Neutrophil (primary cell): ENCODE data around the gene SUN1.

Experiments
- H3K27ac ChIP-seq: fragments of 200-600 bp; sonication (generic); 2 replicates; pipeline ENCODE4 v1.5.1; 2016; ENCODE audit warnings: mild to moderate bottlenecking, moderate library complexity
- H3K27me3 ChIP-seq: fragments of 200-600 bp; sonication (generic); 2 replicates; pipeline ENCODE4 v1.6.0; 2016; ENCODE audit warnings: mild to moderate bottlenecking
- H3K36me3 ChIP-seq: fragments of 200-600 bp; sonication (generic); 2 replicates; pipeline ENCODE4 v1.5.1; 2017
- H3K4me1 ChIP-seq, 2 experiments: fragments of 200-600 bp in 1 of 2; sonication (generic) in 1 of 2; 1 replicate in 1 of 2; 2 replicates in 1 of 2; pipeline versions ENCODE4 v1.5.1 to v1.6.1; 2013 to 2016; ENCODE audit warnings: low read depth in 1 of 2, low read length in 1 of 2, mild to moderate bottlenecking in 1 of 2, moderate library complexity in 1 of 2; ENCODE audit not compliant: control insufficient read depth in 1 of 2, insufficient read depth in 1 of 2
- H3K4me3 ChIP-seq, 2 experiments: fragments of 200-600 bp in 1 of 2; sonication (generic) in 1 of 2; 1 replicate in 1 of 2; 2 replicates in 1 of 2; pipeline ENCODE4 v1.5.1; 2013 to 2016; ENCODE audit warnings: low read depth in 1 of 2, low read length in 1 of 2, mild to moderate bottlenecking in 1 of 2, moderate library complexity in 1 of 2
- H3K9me3 ChIP-seq: fragments of 200-600 bp; sonication (generic); 2 replicates; pipeline ENCODE4 v1.5.1; 2016
- CTCF ChIP-seq: fragments of 200-600 bp; sonication (generic); IDR thresholded peaks from 2 replicates; pipeline ENCODE4 v1.5.1; 2016; ENCODE audit warnings: antibody characterized with exemption

SUN1 gene

GRCh38 chr7:816751-817671, 15.3 kb upstream of the SUN1 start:
- no peak overlapping the region for H3K27ac ChIP-seq
- peak overlapping the region; percentile 41 to 50 for H3K4me3 ChIP-seq
- no peaks in the 10 kb centered on the region for H3K36me3 ChIP-seq
- H3K9me3 ChIP-seq, result no peaks in the 10 kb centered on the region
- no peak for TF ChIP-seq CTCF
- peaks cover 18 to 29% of the 10 kb centered on the region in 2 experiments for H3K4me1 ChIP-seq
- peaks cover 98% of the 10 kb centered on the region for H3K27me3 ChIP-seq

- H3K36me3 ChIP-seq, result no peaks in the 10 kb centered on the region
- peaks cover 13 to 24% of the 10 kb centered on the region in 2 experiments for H3K4me1 ChIP-seq
- H3K4me3 ChIP-seq, result no peak overlapping the region
- peaks cover 98% of the 10 kb centered on the region for H3K27me3 ChIP-seq
- no peak for TF ChIP-seq CTCF
- no peak overlapping the region for H3K27ac ChIP-seq
- no peaks in the 10 kb centered on the region for H3K9me3 ChIP-seq
Observed at GRCh38 chr7:818031-818699, 14.1 kb upstream of the SUN1 start.

- Histone ChIP-seq H3K36me3 (no peaks in the 10 kb centered on the region), H3K27ac (no peak overlapping the region), H3K4me3 (no peak overlapping the region), H3K4me1 (peaks cover 7 to 17% of the 10 kb centered on the region in 2 experiments), H3K27me3 (peaks cover 88% of the 10 kb centered on the region), H3K9me3 (no peaks in the 10 kb centered on the region)
- no peak for TF ChIP-seq CTCF
Observed at GRCh38 chr7:820341-820740, 11.9 kb upstream of the SUN1 start.

- no peaks in the 10 kb centered on the region for H3K9me3 ChIP-seq
- H3K36me3 ChIP-seq, result no peaks in the 10 kb centered on the region
- no peak overlapping the region for H3K4me3 ChIP-seq
- peaks cover 75% of the 10 kb centered on the region for H3K27me3 ChIP-seq
- H3K27ac ChIP-seq, result no peak overlapping the region
- peaks cover 7 to 8% of the 10 kb centered on the region in 2 experiments for H3K4me1 ChIP-seq
- TF ChIP-seq CTCF, result no peak
Observed at GRCh38 chr7:821688-822087, 10.6 kb upstream of the SUN1 start.

- no peaks in the 10 kb centered on the region for H3K36me3 ChIP-seq
- no peak overlapping the region for H3K4me3 ChIP-seq
- H3K4me1 ChIP-seq, result no peaks in the 10 kb centered on the region
- H3K27me3 ChIP-seq, result peaks cover 64% of the 10 kb centered on the region
- no peak overlapping the region for H3K27ac ChIP-seq
- TF ChIP-seq CTCF, result no peak
- no peaks in the 10 kb centered on the region for H3K9me3 ChIP-seq
Observed at GRCh38 chr7:822692-823276, 9.5 kb upstream of the SUN1 start.
